Cortex of kidney (tissue), 1 donor: Measurements from ENCODE around the gene CTF1.
A peak's percentile ranks its signal among the peaks of the same experiment; 100 is the strongest.
"Not testable (repeated sequence)": the region's sequence is repeated elsewhere in the genome, so short reads cannot be mapped to it uniquely, and the experiment has no call there.

ENCODE experiments used
- DNase-seq: peaks from one replicate; lab custom pipeline; 2025; lab: John Stamatoyannopoulos, UW

CTF1 gene

DNA sequence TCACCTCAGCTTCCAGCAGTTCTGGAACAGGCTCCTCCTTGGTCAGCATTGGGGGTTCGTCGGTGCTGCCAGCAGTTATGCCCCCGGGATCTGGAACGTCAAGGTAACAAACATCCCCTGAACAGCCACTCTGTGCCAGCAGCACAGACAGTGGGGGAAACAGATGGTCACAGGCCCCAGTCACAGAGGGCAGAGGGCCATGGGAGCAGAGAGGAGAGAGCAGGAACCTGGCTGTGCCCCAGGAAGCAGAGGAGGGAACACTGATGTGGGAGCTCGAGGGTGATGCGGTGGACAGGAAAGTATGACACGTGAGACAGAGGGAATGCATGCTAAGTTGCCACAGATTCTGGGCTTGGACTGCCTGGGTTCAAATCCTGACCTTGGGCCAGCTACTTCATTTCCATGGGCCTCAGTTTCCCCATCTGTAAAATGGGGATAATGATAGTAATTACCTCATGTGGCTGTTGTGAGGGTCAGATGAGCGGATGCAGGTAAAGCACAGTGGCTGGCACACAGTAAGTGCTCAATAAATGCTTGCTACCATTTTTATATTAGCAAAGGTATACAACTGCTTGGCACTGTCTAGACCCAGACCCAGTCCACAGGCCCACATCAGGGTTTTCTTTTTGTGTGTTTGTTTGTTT, 7.4 kb upstream of the CTF1 start:
- no peak for DNase-seq

DNA sequence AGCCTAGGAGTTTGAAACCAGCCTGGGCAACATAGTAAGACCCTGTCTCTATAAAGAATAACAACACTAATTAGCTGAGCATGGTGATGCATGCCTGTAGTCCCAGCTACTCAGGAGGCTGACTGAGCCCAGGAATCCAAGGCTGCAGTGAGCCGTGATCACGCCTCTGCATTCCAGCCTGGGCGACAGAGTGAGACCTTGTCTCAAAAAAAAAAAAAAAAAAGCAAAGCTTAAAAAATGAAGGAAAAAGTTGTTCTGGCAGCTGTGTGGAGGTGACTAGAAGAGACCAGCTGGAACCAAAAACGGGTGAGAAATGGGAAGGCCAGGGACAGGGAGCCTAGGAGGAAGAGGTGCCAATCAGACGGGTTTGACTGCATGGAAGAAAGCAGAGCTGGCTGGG, 6.7 kb upstream of the CTF1 start:
- DNase-seq: no peak

DNA sequence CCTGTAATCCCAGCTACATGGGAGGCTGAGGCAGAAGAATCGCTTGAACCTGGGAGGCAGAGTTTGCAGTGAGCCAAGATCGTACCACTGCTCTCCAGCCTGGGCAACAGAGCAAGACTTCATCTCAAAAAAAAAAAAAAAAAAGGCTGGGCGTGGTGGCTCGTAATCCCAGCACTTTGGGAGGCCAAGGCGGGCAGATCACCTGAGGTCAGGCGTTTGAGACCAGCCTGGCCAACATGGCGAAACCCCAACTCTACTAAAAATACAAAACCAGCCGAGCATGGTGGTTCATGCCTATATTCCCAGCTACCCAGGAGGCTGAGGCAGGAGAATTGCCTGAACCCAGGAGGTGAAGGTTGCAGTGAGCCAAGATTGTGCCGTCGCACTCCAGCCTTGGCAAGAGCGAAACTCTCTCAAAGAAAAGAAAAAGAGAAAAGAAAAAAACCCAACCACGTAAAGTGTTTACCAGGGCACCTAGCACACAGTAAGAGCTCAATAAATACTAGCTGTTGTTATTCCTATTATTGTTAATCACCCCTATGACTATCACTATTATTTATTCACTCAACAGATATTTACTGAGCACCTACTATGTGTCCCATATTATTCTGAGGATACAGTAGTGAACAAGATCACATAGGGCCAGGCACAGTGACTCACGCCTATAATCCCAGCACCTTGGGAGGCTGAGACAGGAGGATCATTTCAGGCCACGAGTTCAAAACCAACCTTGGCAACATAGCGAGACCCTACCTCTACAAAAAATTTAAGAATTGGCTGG, 5.2 kb upstream of the CTF1 start:
- DNase-seq: not testable (repeated sequence)

DNA sequence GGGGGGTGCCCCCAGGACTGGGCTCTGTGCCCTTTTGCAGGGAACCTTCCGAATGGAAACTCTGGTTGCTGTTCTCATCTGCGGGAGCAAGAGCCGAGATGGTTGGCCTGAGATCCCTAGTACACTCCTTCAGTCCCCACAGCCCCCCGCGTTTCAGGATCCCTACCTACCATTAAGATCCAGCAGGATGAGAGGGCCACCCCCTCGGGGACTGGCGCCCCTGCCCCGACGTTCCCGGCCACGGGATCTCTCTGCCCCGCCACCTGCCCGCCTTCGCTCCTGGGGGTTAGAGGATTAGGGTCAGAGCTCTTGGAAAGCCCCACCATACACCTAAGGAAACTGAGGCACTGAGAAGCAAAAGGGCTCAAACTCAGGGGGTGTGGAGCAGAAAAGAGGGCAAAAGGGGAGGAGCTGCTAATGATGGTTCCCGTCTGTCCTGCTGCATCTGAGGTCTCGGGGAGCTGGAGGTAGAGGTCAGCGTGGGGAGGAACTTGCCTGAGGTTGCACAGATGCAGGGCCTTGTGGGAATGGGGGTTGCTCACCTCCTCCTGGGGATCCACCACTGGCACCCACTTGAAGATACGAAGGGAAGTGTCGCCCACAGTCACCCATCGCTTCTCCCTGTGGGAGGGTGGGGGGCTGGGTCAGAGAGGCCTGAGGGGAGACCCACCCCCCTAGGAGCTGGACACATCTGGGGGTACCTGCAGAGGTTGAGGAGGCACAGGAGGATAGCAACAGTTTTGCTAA, 3.6 kb upstream of the CTF1 start:
- no peak for DNase-seq

DNA sequence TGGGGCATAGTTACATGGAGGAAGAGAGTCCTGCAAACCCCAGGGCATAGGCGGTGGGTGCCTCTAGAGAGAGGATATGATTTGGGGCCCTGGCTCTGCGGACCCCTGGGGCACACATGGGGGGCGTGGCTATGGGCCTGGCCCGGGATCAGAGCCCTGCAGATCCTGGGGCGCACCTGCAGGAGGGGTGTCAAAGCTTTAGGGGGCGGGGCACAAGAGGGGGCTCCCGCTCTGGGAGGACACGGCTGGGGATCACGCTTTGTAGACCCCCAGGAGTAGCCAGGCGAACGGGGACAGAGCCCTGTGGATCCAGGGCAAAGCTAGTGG, 3.0 kb upstream of the CTF1 start:
- DNase-seq: no peak

DNA sequence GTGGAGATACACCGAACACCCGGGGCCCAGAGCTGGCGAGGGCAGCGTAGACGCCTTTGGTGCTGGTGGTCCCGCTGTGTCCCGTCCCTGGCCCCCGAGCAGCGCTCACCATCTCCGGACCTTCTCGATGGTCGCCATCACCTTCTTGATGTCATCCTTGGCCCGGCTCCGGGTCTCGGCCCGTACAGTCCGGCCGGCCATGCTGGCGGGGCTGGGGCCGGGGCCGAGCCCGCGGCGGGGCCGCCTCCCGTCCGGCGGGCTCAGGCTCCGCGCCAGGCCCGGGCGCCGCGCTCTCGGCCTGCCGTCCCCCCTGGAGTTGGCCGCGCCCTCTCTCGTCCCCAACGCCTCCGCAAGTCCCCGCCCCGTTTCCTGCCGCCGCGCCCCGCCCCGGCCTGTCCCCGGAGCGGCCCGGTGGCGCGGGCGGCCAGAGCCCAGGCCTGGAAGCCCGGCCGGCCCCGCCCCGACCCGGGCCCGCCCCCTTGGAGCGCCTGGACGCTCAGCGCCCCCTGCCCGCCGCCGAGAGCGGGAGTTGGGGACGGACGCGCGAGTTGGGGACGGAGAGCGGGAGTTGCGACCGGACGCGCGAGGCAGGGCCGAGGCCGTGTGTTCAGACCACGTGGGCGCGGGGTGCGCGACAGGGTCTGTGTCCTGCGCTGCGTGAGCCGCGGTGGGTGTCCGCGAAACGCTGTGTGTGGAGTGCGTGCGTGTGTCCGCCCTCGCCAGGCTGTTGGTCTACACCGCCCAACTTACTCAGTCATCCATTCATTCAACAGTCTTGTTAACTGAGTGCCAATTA, 2.5 kb upstream of the CTF1 start, which contains the start of gene BCL7C:
Gene BCL7C, minus strand, starts transcription at position 334 of the 796 bp plus-strand sequence. Its CDS starts 133 bp downstream, at position 201.
- peak; percentile 29 for DNase-seq

DNA sequence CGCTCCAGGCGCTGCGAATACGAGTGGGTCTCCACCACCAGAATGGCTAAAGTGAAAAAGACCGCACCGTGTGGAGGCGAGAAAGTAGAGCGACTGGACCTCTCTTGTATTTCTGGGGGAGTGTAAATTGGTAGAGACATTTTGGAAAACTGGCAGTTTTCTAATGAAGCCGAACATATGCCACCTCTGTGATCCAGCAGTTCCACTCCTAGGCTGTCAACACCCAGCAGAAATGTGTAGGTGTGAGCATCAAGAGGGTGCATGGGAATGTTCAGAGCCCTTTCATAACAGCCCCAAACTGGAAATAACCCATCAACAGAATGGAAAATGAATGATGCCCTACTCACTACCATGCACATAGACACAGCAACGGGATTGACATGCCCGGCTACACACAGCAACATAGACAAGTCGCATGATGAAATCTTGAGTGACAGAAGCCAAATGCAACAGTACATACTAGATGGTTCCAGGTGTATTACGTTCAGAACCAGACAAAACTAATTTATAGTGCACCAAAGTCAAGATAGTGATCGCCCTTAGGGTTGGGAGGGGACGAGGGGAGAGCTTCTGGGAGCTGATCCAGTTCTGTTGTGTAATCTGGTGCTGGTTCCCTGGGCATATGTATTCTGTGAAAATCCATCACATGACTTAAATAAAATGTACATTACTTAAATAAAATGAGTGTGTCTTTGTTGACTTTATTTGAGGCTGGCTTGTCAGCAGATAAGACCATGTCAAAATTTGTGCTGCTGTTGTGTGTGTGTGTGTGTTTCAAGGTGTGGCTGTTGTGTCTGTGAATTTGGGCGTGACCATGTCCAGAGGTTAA, 1.7 kb upstream of the CTF1 start:
- DNase-seq: no peak

DNA sequence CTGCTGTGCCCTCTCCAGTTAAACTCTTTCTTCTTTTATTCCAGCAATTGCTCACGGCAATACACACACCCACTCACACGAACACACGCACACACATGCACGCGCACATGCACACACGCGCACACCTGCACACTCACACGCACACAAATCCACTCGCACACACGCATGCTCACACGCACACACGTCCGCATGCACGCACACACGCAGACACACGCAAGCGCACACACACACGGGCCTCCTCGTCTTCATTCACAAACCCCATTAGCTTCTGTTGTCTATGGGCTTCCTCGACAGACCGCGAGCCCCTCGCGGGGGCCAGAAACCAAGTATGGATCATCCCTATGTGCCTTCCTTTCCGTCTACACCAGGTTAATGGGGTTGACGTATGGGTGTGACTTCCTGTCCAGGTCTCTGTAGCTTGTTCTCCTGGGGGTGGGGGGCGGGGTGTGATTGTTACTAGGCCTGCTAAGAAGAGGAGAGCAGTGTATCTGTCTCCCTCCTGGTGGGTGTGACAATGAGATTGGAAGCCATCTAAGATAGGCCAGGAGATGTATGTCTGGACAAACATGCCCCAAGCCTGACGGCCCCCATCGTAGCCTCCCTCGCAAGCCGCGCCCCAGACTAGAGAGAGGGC, 670 bp upstream of the CTF1 start:
- DNase-seq: no peak

DNA sequence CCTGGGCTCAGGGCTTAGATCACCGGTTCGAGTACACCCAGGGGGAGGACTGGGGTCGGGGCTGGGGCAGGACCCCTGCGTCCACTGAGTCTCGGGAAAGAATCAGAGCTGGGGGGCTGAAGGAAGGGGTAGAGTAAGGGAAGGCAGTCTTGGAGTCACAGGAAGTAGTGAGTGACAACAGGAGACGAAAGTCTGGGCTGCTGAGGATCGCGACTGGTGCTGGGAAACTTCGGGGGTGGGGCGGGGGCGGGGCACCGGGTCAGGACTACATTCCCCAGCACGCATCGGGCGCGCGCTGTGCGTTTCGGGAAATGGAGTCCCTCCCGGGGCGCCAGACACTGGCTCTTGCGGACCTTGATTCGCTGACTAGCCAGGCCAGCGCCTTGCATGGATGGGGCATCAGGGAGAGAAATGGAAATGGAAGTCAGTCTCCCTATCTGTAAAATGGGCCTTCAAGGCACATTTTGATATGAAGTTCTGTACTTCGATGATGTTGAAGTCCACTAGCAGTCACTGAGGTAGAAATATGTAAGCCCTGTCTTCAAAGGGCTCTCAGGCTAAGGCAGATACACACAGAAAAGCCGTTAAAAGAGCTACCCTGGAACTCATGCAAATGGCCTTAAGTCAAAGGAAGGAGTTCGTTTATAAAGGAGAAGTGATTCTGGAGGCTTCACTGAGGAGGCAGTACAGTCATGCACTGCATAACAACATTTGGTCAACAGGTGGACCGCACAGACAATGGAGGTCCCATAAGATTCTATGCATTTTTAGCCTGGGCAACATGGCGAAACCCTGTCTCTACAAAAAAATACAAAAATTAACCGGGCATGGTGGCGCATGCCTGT, 697 bp downstream of the CTF1 start:
- peak; percentile 51 for DNase-seq

DNA sequence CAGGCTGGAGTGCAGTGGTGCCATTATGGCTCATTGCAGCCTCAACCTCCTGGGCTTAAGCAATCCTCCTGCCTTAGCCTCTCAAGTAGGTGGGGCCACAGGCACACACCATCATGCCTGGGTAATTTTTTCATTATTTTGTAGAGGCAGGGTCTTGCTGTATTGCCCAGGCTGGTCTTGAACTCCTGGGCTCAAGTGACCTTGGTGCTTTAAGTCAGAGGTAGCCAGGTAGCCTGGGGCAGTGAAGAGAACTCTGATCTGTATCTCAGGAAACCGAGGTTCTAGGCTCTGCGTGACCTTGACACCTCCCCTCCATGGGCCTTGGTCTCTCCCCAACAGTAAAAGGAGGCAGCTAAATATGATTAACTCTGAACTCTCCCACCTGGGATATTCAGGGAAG, 3.4 kb downstream of the CTF1 start:
- no peak for DNase-seq

DNA sequence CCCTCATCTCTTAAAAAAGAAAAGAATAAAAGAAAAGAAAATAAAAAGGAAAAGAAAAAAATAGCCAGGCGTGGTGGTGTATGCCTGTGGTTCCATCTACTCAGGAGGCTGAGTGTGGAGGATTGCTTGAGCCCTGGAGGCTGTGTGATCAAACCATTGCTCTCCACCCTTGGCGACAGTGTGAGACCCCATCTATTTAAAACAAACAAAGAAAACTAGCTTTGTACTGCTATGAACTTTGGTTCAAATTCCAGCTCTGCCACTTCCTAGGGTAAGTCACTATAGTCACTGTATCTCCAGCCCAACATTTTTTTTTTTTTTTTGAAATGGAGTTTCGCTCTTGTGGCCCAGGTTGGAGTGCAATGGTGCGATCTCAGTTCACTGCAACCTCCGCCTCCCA, 4.2 kb downstream of the CTF1 start:
- DNase-seq: no peak

DNA sequence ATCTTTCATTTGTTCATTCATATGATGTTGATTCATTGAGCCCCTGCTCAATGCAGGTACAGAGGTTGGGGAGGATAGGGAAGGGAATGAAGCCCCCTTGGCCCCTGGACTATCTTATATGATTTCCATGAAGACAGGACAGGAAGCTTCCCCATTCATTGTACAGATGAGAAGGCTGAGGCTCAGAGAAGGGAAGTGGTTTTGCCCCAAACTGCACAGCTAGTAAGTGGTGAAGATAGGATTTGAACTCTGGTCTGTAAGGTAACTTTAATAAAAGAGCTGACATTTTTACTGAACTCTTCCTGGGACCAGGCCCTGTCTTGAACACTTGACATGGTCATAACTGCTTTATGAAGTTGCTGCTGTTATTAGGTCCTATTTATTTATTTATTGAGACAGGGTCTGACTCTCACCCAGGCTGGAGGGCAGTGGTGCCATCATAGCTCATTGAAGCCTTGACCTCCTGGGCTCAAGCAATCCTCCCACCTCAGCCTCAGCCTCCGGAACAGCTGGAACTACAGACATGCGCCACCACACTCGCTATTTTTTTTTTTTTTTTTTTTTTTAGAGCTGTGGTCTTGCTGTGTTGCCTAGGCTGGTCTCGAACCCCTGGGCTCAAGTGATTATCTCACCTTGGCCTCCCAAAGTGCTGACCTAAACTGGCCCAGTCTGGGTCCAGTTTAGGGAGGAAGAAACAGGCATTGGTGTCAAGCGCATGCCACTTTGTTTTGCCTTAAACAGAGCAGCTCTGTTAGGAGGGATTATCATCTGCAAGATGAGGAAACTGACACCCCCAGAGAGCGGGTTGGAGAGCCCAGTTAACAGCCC, 5.0 kb downstream of the CTF1 start:
- no peak for DNase-seq

DNA sequence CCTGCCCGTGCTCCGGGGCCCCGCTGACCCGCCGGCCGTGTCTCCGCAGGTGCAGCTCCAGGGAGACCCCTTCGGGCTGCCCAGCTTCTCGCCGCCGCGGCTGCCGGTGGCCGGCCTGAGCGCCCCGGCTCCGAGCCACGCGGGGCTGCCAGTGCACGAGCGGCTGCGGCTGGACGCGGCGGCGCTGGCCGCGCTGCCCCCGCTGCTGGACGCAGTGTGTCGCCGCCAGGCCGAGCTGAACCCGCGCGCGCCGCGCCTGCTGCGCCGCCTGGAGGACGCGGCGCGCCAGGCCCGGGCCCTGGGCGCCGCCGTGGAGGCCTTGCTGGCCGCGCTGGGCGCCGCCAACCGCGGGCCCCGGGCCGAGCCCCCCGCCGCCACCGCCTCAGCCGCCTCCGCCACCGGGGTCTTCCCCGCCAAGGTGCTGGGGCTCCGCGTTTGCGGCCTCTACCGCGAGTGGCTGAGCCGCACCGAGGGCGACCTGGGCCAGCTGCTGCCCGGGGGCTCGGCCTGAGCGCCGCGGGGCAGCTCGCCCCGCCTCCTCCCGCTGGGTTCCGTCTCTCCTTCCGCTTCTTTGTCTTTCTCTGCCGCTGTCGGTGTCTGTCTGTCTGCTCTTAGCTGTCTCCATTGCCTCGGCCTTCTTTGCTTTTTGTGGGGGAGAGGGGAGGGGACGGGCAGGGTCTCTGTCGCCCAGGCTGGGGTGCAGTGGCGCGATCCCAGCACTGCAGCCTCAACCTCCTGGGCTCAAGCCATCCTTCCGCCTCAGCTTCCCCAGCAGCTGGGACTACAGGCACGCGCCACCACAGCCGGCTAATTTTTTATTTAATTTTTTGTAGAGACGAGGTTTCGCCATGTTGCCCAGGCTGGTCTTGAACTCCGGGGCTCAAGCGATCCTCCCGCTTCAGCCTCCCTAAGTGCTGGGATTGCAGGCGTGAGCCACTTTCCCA, 5.9 kb downstream of the CTF1 start:
- DNase-seq: no peak

DNA sequence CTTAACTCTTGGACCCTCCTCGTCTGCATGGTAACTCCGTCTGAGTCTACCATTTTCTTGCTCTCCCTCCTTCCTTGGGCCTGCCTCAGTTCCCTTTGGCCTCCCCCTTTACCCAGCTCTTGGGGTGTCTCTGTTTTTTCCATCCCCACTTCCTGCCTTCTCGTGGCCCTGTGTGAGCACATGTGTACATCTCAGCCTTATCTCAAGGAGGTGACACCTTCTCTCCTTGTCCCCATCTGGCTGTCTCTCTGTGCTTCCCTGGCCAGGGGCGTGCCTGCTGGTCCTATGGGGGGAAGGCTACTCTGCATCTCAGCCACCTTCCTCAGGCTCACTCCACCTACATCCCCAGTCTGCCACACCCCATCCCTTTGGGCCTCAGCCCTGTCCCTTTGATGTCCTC, 6.6 kb downstream of the CTF1 start:
- DNase-seq: no peak

DNA sequence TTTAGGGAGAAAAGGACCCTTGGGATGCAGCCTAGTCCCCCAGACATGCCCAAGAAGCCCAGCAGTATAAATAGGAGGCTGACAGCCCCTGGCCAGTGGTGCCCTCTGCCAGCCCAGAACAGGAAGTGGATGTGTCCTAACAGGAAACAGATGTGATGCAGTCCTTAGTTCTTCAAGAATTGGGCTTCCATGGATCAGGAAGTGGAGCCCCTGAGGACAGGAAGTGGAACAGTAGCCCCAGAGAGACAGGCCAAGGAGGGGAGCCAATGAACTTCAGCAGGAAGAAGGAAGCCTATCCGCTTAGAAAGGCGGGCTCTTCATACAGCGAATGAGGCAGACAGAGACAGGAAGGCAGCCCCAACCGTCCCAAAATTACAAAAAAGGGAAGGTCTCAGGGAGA, 7.2 kb downstream of the CTF1 start:
- DNase-seq: no peak

DNA sequence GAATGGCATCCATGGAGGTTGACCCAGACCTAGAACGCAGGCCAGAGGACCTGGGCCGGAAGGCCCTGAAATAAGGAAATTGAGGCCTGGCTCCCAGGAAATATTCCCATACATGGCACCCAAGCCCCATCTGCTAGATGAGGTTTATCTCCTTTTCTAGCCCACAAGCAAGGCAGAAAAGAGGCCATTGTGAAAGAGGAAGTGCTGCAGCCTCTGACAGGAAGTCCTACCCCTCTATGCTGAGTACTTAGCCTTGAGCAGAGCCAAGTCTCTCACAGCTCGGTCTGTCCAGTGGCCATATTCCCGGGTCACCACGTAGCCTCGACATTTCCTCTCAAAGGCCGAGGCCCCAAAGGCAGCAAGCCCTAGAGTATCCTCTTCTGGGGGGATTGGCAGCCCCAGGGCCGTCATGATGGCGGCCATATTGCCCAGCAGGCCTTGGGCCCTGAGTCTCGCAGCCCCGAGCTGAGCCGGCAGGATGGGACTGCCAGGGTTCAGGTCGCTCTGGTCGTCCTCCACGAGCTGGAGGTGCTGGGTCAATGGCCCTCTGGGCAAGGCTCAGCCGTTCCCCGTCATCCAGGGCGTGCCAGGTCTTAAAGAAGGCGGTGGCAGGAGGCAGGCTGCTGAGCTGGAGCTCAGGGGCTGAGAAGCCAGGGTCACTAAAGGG, 7.8 kb downstream of the CTF1 start:
- no peak for DNase-seq

DNA sequence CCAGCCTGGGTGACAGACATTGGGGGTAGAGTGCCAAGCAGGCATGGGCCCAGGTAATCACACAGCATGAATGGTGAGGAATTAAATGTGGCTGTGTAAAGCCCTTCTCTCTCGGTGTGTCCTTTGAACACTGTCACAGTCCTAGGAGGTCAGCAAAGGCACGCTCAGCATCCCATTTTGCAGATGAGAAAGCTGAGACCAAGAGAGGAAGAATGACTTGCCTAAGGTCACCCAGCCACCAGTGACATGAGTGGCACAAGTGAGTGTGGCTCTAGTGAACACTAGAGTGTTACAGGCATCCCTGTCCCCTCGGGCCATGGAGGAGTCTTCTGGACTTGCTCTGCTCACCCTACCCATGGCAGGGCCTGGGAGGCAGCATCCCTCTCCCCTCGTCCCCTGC, 10.7 kb downstream of the CTF1 start:
- no peak for DNase-seq
